Esophagus (tissue), 2 donors: ENCODE measurements around the gene PTPRM. TPM values are rescaled to one million over a fixed set of nuclear protein-coding genes. Genes with fewer than 3 reads are reported as not detected.

Experiments used
- H3K27ac ChIP-seq, 2 donors: one replicate each; pipeline ENCODE4 v1.5.1; 2013; ENCODE audit warnings: low read depth in 2 of 2, mild to moderate bottlenecking in 2 of 2, inconsistent platforms in 1 of 2, low read length in 1 of 2, moderate library complexity in 1 of 2
- H3K27me3 ChIP-seq, 2 donors: one replicate each; pipeline ENCODE4 v1.6.1; 2013; ENCODE audit warnings: low read length in 2 of 2, control low read depth in 1 of 2, mild to moderate bottlenecking in 1 of 2; ENCODE audit not compliant: insufficient read depth in 2 of 2, control insufficient read depth in 1 of 2
- H3K36me3 ChIP-seq, 2 donors: one replicate each; pipeline ENCODE4 v1.6.1; 2013; ENCODE audit warnings: low read length in 1 of 2; ENCODE audit not compliant: control insufficient read depth in 2 of 2, insufficient read depth in 2 of 2
- H3K4me1 ChIP-seq, 2 donors: one replicate each; pipeline ENCODE4 v1.6.1; 2013; ENCODE audit warnings: low read length in 1 of 2; ENCODE audit not compliant: control insufficient read depth in 2 of 2, insufficient read depth in 2 of 2
- H3K4me3 ChIP-seq, 2 donors: one replicate each; pipeline ENCODE4 v1.5.1; 2013; ENCODE audit warnings: low read length in 2 of 2, mild to moderate bottlenecking in 2 of 2, low read depth in 1 of 2, moderate library complexity in 1 of 2
- H3K9me3 ChIP-seq, 2 donors: one replicate each; pipeline ENCODE4 v1.6.1; 2013; ENCODE audit warnings: mild to moderate bottlenecking in 2 of 2, low read depth in 1 of 2, low read length in 1 of 2, moderate library complexity in 1 of 2; ENCODE audit not compliant: control insufficient read depth in 2 of 2, insufficient read depth in 1 of 2
- WGBS, 2 donors: extraction: QIAGEN DNeasy Blood & Tissue Kit; methylation state at CpG; one replicate each; pipeline ENCODE4 v1.1.7; 2013; 5-methylcytosine and 5-hydroxymethylcytosine counted together
- polyA plus RNA-seq, 2 donors: library from polyadenylated mRNA; stranded (reverse); fragments of 200-250 nt; gene quantifications; one replicate each; pipeline ENCODE4 v1.2.3, GENCODE V29; 2013
- donor health status: healthy with polysubstance abuse.
- donor health status: Bipolar disorder and iron deficiency.

The PTPRM gene
- polyA plus RNA-seq, 2 donors = 6.3 to 10.4 TPM

DNA sequence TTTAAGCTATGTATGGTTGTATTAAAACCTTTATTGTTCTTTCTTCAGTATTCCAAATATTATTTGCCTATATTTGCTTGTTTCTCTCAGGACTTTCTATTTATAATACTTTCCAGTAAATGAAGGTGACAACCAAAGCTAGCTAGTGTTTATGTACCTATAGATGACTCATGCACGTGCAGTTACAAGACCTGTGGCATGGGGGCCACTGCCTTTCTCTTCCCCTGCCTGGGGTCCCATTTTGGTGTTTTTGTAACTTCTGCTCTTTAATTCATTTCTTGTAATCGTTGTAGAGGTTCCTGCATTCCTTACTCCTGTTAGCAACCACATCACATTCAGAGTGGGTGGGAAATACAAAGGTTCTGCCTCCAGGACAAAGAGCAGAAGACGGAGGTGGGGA lies 364.6 kb downstream of the PTPRM start:
- H3K36me3 ChIP-seq = no peaks in the 10 kb centered on the region
- WGBS, 2 donors = 62 to 63% methylated on average over 3 of the region's 3 CpGs
- no peak overlapping the region for H3K4me3 ChIP-seq
- no peaks in the 10 kb centered on the region for H3K27me3 ChIP-seq
- no peaks in the 10 kb centered on the region for H3K9me3 ChIP-seq
- H3K27ac ChIP-seq = no peak overlapping the region
- no peaks in the 10 kb centered on the region for H3K4me1 ChIP-seq

DNA sequence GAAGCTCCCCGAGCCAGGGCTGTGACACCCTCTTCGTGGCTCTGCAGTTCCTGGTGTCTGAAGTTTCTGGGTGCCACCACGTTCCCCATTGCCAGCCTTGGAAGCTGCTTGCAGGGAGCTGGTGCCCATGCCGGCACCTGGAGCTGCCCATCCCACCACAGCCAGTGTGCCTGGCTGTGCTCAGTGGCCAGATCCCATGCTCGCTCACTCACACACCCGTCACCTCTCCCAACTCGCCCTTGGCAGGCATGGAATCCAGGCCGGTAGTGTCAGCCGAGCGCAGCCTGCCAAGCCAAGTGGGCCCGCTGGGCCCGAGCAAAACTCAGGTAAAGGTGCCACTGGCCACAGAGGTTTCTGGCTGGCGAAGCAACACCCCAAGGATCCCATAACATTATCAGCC lies 370.2 kb downstream of the PTPRM start:
- peaks cover 0 to 4% of the 10 kb centered on the region in 2 donors for H3K4me1 ChIP-seq

DNA sequence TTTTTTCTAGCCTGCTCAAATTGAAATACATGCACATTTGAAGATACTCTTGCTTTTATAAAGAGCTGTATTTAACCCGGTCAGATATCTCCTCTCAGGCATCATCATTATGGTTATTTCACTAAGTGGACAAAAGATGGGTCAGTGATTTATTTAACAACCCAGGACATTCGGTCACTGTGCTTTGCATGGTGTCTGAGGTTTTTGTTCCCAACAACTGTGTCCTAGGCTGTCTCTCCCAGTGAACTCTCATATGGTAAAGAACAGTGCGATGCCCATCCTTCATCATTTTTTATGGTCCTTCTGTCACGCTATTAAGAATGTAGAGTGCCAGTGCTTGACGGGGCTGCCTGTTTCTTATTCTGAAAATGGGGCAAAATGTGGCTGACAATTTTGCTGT lies 372.4 kb downstream of the PTPRM start:
- WGBS, 2 donors = 92 to 94% methylated on average over 5 of the region's 5 CpGs
- no peaks in the 10 kb centered on the region for H3K36me3 ChIP-seq
- no peaks in the 10 kb centered on the region for H3K27me3 ChIP-seq
- H3K4me3 ChIP-seq = no peak overlapping the region
- no peaks in the 10 kb centered on the region for H3K9me3 ChIP-seq
- H3K4me1 ChIP-seq = peaks cover 0 to 4% of the 10 kb centered on the region in 2 donors
- H3K27ac ChIP-seq = no peak overlapping the region

More for the DNA sequence above, 370.2 kb downstream of the PTPRM start:
- no peak overlapping the region for H3K27ac ChIP-seq
- WGBS, 2 donors = 78 to 87% methylated on average over 13 of the region's 13 CpGs
- H3K27me3 ChIP-seq = no peaks in the 10 kb centered on the region
- H3K9me3 ChIP-seq = no peaks in the 10 kb centered on the region
- no peaks in the 10 kb centered on the region for H3K36me3 ChIP-seq
- no peak overlapping the region for H3K4me3 ChIP-seq

GRCh38 chr18:7940379-7940778 lies 373.3 kb downstream of the PTPRM start:
- no peak overlapping the region for H3K27ac ChIP-seq
- H3K27me3 ChIP-seq = no peaks in the 10 kb centered on the region
- H3K4me1 ChIP-seq = peaks cover 0 to 4% of the 10 kb centered on the region in 2 donors
- no peaks in the 10 kb centered on the region for H3K9me3 ChIP-seq
- H3K4me3 ChIP-seq = no peak overlapping the region
- no peaks in the 10 kb centered on the region for H3K36me3 ChIP-seq
- WGBS, 2 donors = 65 to 97% methylated on average over 5 of the region's 5 CpGs

DNA sequence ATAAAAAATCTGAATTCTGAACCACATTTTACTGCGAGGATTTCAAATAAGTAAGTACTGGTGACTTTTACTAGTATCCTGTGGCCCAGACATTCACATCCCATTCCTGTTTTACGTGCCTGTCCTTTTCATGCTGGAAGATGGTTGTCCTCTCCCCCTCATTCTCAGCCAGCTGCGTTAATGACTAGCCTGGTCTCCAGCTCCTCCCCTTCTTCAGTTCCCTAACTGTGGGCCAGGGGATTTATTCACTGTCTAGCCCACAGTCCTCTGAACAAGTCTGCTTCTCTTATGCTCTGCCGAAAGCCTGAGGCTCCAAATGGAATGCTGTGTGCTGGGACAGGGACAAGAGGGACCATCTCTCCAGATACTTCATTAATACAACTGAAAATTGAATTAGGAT lies 373.9 kb downstream of the PTPRM start:
- H3K27me3 ChIP-seq = no peaks in the 10 kb centered on the region
- peaks cover 0 to 4% of the 10 kb centered on the region in 2 donors for H3K4me1 ChIP-seq
- no peaks in the 10 kb centered on the region for H3K36me3 ChIP-seq
- no peaks in the 10 kb centered on the region for H3K9me3 ChIP-seq
- no peak overlapping the region for H3K4me3 ChIP-seq
- WGBS, 2 donors = 78 to 83% methylated on average over 4 of the region's 4 CpGs
- H3K27ac ChIP-seq = no peak overlapping the region

DNA sequence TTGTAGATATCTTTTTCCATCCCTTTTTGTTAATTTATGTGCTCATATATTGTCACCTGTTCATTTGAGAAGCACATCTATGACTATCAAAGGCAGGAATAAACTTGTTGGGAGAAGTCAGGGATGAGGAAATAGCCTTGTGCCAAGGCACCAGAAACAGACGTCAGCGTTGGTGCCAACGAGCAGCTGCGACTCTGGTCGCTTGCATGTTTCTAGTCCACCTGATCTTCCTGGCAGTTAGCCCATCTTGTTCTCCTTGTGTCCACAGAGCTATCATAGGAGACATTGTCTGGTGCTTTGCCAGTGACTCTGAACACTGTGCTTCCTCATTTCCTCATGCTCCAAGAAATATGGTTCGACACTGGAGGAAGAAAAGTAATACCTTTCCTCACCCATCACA lies 374.4 kb downstream of the PTPRM start:
- Histone ChIP-seq H3K4me1 (peaks cover 0 to 4% of the 10 kb centered on the region in 2 donors), H3K4me3 (no peak overlapping the region), H3K27me3 (no peaks in the 10 kb centered on the region), H3K36me3 (no peaks in the 10 kb centered on the region), H3K27ac (no peak overlapping the region), H3K9me3 (no peaks in the 10 kb centered on the region)
- WGBS, 2 donors = 31 to 46% methylated on average over 6 of the region's 6 CpGs

DNA sequence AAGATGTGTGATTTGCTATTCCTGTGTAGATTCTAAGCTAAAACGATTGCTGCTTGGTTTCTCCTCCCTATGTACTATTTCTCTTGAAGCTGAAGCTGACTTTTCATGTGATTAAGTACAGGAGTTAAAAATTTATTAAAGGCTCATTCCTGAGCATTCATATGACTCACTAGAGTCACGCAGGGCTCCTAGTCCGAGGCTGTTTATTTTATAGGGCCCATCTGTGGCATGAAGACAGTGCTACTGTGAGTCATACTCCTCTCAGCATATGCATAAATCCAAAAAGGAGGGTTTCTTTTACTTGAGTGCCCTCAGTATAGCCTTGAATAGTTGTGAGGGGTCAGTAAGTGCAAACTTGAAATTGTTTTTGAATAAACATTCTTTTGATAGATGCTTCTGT lies 378.8 kb downstream of the PTPRM start:
- Histone ChIP-seq H3K4me1 (peaks cover 2% of the 10 kb centered on the region in 2 donors), H3K27ac (no peak overlapping the region), H3K9me3 (no peaks in the 10 kb centered on the region), H3K36me3 (no peaks in the 10 kb centered on the region), H3K4me3 (no peak overlapping the region), H3K27me3 (no peaks in the 10 kb centered on the region)
- WGBS, 2 donors = 10 to 30% methylated on average over 3 of the region's 3 CpGs

DNA sequence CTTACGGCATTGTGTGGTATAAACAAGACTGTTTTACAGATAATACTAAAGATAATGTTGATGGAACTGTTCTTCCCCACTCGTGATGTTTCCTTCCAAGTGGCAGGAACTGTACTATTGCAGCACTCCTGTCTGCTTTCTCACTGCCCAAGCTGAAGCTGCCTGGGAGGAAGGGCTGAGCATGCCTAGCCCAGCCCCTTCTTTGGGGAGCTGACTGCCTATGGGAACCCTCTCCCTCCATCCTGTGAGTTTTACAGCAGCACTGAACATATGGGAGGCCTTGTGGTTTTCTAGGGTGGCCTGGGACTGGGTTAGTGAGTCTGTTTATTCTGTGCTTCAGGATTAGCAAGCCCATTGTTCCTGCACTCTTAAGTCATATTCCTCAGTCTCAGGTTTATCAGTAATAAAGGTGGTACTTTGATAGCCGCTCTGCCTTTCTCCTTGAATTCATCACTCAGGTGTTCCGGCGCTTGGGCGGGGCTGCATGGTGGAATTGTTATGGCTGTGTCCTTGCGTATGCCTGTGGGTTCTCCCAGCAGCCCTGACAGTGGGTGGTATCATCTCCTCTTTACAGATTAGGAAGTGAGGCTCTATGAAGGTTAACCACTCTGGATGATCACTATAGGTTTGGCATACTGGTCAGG lies 379.7 kb downstream of the PTPRM start:
- no peaks in the 10 kb centered on the region for H3K27me3 ChIP-seq
- 77% methylated on average over 7 of the region's 7 CpGs for WGBS, 2 donors
- no peaks in the 10 kb centered on the region for H3K36me3 ChIP-seq
- H3K27ac ChIP-seq = peak overlapping the region in 1 of 2 donors; percentile 26
- H3K4me1 ChIP-seq = peaks cover 0 to 2% of the 10 kb centered on the region in 2 donors
- H3K9me3 ChIP-seq = no peaks in the 10 kb centered on the region
- H3K4me3 ChIP-seq = no peak overlapping the region

GRCh38 chr18:7950380-7951136 lies 383.4 kb downstream of the PTPRM start:
- no peak overlapping the region for H3K4me3 ChIP-seq
- 76 to 77% methylated on average over 6 of the region's 6 CpGs for WGBS, 2 donors
- no peaks in the 10 kb centered on the region for H3K36me3 ChIP-seq
- peaks cover 0 to 2% of the 10 kb centered on the region in 2 donors for H3K4me1 ChIP-seq
- H3K9me3 ChIP-seq = no peaks in the 10 kb centered on the region
- H3K27ac ChIP-seq = no peak overlapping the region
- H3K27me3 ChIP-seq = no peaks in the 10 kb centered on the region
